Measurements from ENCODE around the gene LACC1.

- TF ChIP-seq CTCF (IDR thresholded peaks at IDR 0.05) (no peak), POLR2A (IDR thresholded peaks at IDR 0.05) (no peak), POLR2AphosphoS5 (IDR thresholded peaks at IDR 0.05) (no peak)
Measured at GRCh38 chr13:43938449-43938848, 58.7 kb downstream of the LACC1 start.

All from sigmoid colon (tissue), 4 donors.